NCI-H524 treated with DMSO at 0.1 percent for 48 hours (cell line): ENCODE results near the gene ANKHD1.
"Not testable (repeated sequence)": the region's sequence is repeated elsewhere in the genome, so short reads cannot be mapped to it uniquely, and the experiment has no call there.

Experiments
- DNase-seq: peaks from one replicate; lab custom pipeline; 2025; lab: John Stamatoyannopoulos, UW

ANKHD1 gene

DNA sequence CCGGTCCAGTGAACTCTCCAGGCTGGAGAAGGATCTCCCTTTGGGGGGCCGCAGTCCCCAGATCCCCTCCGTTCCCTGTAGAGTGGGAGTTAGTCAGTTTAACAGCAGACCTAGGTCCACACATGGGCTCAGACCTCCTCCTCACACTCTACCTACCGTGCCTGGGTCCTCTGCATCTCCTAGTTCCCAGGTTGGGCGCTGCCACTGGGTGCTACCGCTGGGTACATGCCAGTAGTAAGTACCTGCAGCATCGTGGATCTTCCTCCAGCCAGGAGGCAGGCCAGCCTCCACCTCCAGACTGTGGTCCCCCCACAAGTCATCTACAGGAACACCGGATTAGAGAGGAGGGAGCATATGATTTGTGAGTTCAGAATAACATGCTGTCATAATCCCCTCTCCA lies 162.0 kb downstream of the ANKHD1 start:
- DNase-seq = no peak

DNA sequence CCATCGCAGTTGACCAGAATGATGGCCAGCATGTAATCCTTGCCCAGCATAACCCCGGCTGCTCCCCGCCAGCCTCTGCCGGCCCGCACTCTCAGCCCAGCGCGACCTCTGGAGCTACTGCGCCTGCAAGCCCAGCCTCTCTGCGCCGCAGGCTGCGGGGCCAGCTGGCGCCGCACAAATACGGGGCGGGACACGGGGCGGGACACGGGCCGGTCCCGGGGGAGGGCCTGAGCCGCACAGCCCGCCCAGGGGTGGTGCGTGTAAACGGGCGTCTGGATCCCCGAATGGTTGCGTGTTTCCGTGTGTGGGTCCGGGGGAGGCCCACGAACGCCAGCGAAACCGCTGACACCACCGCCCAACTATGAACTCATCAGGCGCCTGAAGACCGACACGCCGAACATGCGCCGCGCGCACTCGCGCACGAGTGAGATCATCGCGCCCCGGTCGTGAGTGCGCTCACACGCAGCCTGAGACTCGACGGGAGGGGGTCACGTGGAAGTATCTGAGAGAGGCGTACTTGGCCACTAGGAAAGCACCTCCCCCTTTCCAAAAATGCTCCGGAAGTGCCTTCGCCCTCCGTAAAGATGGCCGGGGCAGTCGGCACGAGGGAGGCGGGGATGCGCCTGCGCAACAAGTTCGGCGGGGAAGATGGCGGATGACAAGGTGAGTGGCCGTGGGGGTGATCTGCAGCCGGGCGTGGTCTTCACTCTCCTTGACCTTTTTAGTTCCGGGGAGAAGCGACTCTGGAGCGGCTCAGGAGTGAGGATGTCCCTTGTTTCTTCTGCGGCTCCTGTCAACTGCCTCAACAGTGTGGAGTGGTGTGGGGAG lies 162.8 kb downstream of the ANKHD1 start, which contains the start of the genes APBB3 and SLC35A4:
APBB3 (minus strand) TSS at position 403 of the 828 bp plus-strand sequence; CDS start at position 50, 353 bp downstream.
SLC35A4 (plus strand) TSS at position 633 of the 828 bp plus-strand sequence. CDS start 2,342 bp downstream, outside the sequence.
- peak; percentile 88 for DNase-seq

DNA sequence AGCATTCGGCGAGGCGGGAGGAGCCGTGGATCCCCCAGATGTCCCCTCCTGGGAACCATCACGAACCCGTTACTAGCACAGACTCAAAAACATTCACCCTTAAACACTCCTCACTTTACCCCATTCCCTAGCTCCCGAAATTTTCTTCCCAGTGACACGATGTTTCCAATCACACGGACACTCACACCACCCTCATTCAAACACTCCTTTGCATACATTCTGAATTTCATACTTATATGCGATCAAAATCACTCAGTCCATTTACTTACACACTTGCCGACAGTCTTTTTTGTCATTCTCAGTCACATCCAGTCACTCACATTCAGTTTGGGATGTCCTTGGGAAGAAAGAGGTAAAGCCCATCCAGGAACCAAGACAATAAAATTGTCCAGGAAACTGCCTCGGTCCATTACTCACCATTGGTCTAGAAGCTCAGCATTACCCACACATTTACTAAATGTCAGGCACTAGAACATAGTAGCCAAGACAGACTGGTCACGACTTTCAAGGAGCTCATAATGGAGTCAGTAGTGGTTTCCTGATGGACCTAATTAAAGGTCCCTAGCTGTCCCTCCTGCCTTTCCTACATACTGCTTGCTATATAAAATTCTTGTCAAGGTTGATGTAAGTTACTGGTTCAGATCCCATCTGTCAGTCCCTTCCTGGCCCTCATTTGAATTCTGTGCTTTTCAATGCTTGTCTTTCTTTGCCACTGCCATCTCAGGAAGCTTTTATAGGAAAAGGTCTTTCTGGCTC lies 163.6 kb downstream of the ANKHD1 start:
- DNase-seq = no peak

DNA sequence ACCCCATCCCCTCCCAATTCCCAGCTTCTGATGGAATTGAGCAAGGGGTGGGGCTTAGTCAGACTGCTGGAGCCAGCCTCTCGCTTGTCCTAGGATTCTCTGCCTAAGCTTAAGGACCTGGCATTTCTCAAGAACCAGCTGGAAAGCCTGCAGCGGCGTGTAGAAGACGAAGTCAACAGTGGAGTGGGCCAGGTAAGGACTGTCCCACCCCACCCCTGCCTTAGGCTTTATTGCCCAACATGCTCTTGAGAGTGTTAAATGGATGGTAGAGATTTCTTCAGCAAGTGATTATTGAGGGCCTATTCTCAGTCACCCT lies 164.1 kb downstream of the ANKHD1 start:
- DNase-seq = no peak

DNA sequence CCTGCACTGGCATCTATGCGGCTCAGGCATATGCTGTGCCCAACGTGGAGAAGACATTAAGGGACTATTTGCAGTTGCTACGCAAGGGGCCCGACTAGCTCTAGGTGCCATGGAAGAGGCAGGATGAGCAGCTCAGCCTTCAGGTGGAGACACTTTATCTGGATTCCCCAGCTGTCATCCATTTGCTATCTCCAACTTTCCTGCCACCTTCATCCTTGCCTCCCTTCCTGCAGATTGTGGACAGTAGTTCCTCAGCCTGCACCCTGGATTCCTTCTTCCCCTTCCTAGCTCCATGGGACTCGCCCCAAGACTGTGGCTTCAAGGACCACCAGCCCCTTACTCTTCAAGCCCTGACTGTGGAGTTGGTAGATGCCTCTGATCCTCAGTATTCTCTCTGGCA lies 165.0 kb downstream of the ANKHD1 start:
- no peak for DNase-seq

DNA sequence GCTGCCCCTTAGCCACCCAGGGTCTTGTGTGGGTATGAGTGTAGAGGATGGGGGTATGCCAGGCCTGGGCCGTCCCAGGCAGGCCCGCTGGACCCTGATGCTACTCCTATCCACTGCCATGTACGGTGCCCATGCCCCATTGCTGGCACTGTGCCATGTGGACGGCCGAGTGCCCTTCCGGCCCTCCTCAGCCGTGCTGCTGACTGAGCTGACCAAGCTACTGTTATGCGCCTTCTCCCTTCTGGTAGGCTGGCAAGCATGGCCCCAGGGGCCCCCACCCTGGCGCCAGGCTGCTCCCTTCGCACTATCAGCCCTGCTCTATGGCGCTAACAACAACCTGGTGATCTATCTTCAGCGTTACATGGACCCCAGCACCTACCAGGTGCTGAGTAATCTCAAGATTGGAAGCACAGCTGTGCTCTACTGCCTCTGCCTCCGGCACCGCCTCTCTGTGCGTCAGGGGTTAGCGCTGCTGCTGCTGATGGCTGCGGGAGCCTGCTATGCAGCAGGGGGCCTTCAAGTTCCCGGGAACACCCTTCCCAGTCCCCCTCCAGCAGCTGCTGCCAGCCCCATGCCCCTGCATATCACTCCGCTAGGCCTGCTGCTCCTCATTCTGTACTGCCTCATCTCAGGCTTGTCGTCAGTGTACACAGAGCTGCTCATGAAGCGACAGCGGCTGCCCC lies 165.6 kb downstream of the ANKHD1 start:
- DNase-seq = no peak

DNA sequence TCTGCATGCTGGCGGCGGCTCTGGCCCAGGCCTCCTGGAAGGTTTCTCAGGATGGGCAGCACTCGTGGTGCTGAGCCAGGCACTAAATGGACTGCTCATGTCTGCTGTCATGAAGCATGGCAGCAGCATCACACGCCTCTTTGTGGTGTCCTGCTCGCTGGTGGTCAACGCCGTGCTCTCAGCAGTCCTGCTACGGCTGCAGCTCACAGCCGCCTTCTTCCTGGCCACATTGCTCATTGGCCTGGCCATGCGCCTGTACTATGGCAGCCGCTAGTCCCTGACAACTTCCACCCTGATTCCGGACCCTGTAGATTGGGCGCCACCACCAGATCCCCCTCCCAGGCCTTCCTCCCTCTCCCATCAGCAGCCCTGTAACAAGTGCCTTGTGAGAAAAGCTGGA lies 166.2 kb downstream of the ANKHD1 start:
- no peak for DNase-seq

DNA sequence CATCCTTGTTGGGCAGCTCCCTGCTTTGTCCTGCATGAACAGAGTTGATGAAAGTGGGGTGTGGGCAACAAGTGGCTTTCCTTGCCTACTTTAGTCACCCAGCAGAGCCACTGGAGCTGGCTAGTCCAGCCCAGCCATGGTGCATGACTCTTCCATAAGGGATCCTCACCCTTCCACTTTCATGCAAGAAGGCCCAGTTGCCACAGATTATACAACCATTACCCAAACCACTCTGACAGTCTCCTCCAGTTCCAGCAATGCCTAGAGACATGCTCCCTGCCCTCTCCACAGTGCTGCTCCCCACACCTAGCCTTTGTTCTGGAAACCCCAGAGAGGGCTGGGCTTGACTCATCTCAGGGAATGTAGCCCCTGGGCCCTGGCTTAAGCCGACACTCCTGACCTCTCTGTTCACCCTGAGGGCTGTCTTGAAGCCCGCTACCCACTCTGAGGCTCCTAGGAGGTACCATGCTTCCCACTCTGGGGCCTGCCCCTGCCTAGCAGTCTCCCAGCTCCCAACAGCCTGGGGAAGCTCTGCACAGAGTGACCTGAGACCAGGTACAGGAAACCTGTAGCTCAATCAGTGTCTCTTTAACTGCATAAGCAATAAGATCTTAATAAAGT lies 166.9 kb downstream of the ANKHD1 start:
- no peak for DNase-seq

DNA sequence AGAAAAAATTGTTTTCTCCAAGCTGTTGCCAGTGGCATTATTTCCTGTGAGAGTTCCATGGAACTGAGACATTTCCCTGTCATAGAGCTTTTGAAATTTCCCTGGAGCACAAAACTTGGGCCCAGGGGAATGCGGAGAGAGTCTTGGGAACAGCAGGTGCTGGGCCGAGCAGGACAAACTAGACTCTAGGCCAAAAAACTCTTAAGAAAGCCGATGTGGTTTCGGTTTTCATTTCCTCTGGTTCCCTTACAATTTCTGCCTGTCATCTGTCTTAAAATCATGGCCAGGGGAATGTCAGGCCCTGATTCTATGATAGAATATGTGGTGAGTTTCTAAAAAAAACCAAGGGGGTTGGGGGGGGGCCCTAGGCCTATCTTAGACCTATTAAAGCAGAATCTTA lies 167.6 kb downstream of the ANKHD1 start:
- DNase-seq = no peak

DNA sequence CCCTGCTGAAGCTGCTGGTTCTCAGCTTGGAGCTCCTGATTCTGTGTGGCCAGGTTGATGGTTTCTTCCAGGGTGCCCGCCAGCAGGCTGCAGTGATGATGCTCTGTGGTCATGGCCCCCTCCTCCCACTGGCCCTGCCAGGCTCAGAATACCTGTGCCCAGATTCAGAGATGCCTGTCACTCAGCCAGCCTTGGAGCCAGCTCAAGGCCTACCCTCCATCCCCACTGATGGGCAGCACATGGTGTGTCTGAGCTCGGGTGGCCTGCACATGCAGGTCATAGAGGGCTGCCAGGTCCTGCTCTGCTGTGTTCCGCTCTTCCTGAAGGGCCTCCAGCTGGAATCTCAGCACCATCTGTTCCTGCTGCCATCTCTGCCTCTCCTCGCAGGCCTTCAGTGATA lies 168.4 kb downstream of the ANKHD1 start:
- no peak for DNase-seq

DNA sequence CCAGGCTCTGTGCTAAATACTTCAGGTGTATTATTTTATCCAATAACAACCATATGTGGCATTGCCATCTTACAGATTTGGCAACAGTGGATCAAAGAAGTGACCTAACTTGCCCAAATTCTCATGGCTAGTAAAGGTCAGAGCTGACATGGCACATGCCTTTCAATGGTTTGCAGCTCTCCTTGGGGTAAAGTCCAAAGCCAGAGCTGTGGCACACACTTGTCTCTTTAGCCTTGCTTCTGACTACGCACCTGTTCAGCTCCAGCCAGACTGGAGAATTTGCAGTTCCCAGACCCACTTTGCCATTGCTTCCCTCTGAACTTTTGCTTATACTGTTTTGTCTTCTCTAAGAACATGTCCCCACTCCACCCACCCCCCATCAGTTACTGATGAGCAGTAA lies 168.9 kb downstream of the ANKHD1 start:
- no peak for DNase-seq

DNA sequence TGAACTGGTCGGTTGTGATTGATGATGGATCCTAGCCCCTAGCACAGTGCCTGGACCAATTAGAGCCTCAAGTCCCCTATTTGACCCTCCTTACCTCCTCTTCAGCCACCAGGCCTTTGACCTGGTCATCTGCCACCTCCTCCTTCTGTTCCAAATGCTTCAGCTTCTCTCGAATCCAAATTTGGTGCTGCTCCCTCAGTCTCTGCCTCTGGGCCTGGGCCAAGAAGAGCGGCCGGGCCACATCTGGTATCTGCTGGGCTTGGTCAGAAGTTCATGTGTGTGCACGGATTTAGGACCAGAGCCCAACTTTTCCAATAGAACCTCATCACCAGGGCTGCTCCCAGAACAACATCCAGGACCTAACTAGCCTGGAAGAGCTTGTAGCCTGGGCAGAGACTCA lies 169.5 kb downstream of the ANKHD1 start:
- no peak for DNase-seq

DNA sequence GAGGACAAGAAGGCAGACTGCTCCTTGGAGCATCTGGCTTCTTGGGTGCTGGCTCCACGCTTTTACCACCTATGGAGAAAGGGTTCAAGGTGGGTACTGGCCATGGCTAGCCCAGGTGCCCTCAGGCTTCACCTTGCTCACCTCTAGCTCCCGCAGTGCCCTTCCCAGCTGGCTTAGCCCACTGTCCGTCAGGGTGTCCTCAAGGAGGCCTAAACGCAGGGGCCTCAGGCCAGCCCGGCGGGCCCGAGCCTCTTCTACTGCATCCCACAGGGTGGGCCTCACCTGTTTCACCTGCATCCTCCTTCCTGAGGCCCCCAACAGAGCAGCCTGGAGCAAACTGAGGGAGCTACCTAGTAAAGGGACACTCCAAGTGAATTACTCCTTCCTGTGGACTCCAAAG lies 172.1 kb downstream of the ANKHD1 start:
- DNase-seq = no peak

DNA sequence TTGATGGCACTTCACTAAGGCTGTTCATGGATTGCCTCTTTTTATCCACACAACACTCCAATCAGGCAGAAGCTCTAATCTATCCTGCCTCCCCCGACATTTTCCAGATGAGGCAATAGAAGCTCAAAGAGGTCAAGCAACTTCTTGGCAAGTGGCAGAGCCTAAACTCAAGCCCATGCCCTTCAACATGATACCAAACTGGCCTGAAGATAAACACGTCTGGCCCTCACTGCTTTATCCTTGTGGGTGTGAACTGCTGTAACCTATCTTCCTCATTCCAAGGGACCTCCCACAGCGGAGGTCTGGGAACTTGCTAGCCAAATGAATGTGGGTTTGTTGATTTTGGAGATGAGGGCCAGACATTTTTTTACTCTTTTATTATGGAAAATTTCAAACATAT lies 172.5 kb downstream of the ANKHD1 start:
- no peak for DNase-seq

DNA sequence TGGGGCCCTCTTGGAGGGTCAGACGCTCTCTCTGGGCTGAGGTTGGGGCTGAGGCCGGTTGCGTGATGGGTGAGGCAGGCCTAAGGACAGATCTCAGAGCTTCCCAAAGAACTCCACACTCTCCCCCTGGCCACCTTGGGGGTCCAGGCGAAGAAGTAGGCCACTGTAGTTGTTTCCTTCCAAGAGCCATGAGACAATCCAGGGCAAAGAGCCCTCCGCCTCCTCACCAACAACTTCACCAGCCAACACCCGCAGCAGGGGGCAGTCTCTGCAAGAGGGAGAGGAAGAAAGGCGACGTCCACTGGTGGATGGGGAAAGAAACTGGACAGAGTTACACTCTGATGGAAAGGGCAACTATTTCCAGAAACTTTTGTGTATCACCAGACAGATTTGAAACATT lies 173.7 kb downstream of the ANKHD1 start:
- DNase-seq = no peak

DNA sequence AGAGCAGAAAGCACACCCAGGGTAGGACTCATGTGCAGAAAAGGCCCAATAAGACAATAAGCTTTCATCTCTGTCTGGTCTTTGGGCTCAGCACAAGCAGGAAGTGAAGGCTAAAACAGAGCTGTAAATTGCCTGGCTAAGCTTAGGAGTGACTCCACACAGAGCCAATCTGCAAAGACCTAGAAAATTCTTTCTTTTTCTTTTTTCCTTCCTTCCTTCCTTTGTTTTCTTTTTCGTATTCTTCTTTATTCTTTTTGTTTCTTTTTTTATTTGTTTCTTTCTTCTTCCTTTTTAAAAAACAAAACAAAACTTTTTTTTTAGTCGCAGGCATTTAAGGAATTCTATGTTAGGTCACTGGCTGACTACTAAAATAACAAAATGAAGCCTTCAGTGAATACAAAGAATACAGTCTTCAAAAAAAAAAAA lies 175.2 kb downstream of the ANKHD1 start:
- no peak for DNase-seq

DNA sequence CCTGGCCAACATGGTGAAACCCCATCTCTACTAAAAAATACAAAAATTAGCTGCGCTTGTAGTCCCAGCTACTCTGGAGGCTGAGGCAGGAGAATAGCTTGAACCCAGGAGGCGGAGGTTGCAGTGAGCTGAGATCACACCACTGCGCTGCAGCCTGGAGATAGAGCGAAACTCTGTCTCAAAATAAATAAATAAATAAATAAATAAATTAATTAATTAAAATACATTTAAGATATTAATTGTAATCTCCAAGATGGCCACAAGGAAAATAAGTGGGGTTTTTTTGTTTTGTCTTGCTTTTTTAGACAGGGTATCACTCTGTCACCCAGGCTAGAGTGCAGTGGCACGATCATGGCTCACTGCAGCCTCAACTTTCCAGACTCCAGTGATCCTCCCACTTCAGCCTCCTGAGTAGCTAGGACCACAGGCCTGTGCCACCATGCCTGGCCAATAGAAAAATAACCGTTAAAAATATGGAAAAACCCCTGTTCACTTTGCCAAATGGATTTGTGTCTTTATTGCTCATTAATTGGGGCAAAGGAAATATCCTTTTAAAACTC lies 177.6 kb downstream of the ANKHD1 start:
- not testable (repeated sequence) for DNase-seq

DNA sequence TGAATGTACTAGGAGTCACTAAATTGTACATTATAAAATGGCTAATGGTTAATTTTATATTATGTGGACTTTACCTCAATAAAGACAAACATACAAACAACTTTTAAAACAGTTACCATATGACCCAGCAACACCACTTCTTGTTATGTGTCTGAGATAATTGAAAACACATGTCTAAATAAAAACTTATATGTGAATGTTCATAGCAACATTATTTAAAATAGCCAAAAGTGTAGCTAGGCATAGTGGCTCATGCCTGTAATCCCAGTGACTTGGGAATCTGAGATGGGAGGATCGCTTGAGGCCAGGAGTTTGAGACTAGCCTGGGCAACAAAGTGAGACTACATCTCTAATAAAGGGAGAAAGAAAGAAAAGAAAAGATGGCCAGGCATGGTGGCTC lies 185.9 kb downstream of the ANKHD1 start:
- no peak for DNase-seq

DNA sequence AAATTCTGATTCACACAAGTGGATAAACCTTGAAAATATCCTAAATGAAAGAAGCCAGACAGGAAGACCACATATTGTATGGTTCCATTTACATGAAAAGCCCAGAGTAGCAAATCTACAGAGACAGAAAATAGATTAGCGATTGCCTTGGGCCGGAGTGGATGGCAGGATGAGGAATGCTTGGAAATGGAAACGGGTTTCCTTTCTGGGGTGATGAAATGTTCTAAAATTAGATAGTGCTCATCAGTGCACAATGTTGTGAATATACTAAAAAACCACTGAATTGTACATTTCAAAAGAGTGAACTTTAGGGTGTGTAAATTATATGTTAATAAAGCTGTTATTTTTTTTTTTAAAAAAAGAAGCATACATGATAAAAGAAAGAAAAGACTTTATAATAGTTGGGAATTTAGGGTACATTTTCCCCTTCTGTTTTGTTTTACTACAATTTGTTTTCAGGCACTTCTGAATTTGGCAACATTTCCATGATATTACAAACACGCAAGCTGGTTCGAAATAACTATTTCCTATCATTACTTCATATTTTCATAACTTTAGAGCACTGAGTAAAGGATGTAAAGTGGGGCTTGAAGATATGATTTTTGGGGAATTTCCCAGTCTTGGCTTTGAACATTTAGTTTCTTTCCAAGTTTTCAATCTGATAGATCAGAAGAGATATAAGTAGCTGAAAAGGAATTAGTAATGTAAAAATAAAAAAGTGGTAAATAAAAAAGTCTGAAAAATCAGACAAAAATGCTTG lies 186.9 kb downstream of the ANKHD1 start:
- DNase-seq = no peak
